NCI-H2081 treated with DMSO at 0.1 percent for 48 hours (cell line): ENCODE measurements around the gene RAVER2.
A peak's percentile ranks its signal among the peaks of the same experiment; 100 is the strongest.
"Not testable (repeated sequence)": the region's sequence is repeated elsewhere in the genome, so short reads cannot be mapped to it uniquely, and the experiment has no call there.

Experiments used
- DNase-seq: peaks from one replicate; lab custom pipeline; 2025; lab: John Stamatoyannopoulos, UW

The RAVER2 gene, protein sequence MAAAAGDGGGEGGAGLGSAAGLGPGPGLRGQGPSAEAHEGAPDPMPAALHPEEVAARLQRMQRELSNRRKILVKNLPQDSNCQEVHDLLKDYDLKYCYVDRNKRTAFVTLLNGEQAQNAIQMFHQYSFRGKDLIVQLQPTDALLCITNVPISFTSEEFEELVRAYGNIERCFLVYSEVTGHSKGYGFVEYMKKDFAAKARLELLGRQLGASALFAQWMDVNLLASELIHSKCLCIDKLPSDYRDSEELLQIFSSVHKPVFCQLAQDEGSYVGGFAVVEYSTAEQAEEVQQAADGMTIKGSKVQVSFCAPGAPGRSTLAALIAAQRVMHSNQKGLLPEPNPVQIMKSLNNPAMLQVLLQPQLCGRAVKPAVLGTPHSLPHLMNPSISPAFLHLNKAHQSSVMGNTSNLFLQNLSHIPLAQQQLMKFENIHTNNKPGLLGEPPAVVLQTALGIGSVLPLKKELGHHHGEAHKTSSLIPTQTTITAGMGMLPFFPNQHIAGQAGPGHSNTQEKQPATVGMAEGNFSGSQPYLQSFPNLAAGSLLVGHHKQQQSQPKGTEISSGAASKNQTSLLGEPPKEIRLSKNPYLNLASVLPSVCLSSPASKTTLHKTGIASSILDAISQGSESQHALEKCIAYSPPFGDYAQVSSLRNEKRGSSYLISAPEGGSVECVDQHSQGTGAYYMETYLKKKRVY

DNA sequence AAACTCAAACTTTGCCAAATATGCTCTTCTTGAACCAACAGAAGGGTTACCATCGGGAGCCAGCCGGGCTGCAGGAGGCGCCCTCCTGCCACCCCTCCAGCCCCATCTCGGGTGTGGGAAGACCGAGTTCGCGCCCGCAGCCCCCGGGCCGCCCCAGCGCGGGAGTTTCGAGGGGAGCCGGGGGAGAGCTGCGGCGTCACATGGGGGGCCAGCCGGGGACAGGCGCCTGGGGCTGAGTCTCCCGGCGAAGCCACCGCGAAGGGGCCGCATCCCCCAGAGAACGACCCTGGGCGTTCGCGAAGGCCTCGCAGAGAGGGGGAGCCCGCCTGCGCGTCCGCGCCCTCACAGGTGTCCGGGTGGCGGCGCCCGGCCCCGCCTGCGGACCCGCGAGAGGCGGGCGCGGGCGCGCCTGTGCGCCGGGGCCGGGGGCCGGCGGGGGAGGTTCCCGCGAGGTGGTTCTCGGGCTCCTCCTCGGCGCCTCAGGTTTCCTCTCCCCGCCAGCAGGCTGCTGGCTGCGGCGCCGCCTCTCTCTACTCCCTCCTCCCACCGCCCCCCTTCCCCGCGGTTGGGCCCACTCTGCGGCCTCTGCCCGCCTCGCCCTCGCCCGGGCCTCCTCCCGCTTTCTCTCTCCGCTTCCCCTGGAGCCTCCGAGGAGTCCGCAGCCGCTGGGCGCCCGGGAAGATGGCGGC, at the start of gene RAVER2:
Gene RAVER2, plus strand, starts transcription at position 584 of the 689 bp plus-strand sequence. Its CDS starts 98 bp downstream, at position 682.
- peak; percentile 55 for DNase-seq

DNA sequence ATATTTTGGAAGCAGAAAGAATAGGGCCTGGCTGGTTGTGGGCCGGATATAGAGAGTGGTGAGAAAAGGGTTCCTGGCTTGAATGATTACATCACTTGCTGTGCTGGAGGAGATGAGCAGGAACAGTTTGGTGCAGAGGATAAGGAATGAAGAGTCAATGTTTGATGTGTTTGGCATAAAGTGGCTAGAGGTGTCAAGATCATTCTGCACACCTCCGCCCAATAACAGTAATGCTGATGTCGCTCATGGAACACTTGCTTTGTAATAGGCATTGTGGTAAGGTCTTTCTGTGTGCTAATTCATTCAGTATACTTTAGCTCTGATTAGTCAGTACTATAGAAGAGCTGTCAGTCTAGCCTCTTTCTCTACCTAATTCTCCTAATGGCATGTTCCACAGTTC, 48.0 kb upstream of the RAVER2 start:
- no peak for DNase-seq

- no peak for DNase-seq
Measured at GRCh38 chr1:64699327-64699726, 45.5 kb upstream of the RAVER2 start.

- no peak for DNase-seq
Measured at GRCh38 chr1:64701071-64701470, 43.8 kb upstream of the RAVER2 start.

DNA sequence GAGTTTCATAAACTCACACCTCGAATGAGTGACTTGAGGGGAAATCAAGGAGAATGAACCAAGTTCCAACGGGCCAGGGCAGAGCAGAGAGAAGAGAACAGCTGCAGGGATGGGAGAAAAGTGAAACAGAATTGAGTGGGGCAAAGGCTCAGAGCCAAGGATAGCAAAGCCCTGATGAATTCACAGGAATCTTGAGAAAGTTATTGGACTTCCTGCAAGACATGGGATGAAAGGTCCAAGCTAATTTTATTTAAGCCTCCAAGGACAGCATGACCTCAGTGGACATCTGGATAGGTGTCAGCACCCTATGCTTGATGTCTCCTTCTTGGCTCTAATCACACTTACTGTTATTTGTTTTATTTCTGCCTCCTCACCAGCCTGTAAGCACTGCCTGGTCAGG, 43.0 kb upstream of the RAVER2 start:
- DNase-seq: no peak

- not testable (repeated sequence) for DNase-seq
Measured at GRCh38 chr1:64702670-64703069, 42.2 kb upstream of the RAVER2 start.

DNA sequence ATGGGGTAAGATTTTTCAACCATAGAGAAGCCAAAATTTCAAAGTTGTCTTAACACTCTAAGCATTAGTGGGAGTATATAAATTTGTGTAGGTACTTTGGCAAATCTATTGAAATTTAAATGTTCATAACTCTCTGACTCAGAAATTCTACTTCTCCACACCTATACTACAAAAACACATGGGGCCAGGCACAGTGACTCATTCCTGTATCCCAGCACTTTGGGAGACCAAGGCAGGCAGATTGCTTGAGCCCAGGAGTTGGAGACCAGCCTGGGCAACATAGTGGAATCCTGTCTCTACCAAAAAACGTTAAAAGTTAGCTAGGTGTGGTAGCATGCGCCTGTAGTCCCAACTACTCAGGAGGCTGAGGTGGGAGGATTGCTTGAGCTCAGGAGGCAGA, 41.3 kb upstream of the RAVER2 start:
- no peak for DNase-seq

DNA sequence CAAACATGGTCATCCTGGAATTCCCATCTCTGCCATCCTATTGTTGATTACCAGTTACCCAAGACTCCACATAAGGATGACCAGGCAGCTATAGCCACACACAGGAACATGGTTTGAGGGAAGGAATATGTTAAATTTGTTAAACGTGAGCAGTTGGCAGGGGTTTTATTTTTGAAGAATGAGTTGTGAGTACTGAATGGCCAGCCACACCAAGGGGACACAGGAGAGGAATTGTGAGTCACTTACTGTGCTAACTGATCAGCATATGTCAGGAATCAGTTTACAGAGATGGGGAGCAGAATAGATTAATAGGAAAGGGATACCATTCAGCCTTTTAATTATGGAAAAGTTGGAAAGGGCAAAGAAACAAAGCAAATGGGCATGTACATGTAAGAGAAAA, 39.3 kb upstream of the RAVER2 start:
- no peak for DNase-seq

DNA sequence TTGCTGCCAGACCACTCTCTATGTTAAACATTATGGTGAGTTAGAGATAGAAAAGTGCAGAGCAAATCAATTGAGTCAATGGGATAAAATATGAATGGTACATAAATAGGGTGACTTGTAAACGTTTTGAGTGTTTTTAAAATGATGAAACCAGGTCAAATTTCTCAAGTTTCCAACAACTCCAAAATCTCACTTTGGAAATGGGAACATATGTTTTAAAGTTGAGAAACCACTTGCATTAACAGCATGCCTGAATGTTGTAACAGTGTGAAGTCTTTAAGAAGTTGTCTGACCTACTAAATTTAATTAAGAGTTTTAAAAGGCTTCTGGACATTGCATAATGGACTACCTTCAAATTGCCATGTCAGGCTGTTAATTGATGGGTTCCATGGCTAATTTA, 33.6 kb upstream of the RAVER2 start:
- no peak for DNase-seq

DNA sequence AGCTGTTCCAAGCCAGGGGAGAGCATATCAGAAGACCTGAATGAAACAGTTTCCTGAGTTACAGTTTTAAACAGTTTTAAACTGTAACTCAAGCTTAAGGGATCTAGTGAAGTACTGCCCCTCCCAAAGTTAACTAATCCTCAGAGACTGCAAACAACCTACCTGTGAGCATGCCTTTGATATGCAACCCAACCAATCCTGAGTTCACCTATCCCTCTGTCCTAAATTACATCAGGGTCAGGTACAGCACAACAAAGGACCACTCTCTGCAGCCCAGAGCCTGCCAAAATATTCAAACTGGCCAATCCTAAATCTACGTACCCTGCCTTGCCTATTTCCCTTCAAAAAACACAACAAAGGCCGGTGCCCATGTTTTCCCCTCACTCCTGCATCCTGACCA, 32.8 kb upstream of the RAVER2 start:
- no peak for DNase-seq

DNA sequence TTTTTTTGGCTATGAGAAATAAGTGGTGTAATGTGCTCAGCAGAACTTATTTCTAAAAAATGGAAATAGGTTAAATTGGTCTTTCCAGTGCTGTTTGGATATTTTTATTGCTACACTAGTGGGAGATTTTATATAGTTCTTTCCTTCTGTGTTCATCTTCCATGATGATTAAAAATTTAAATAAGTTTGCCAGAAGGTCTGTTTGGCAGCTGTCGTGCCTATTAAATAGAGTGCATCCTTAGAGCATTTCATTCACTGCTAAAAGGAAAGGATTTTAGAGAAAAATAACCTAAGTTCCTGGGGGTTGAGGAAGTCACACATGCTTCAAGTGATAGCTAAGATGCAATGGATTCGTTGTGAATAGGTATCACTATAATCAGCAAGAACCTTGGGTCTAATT, 29.7 kb upstream of the RAVER2 start:
- DNase-seq: no peak

- DNase-seq: no peak
Measured at GRCh38 chr1:64721135-64721534, 23.7 kb upstream of the RAVER2 start.

GRCh38 chr1:64721576-64722145, 23.2 kb upstream of the RAVER2 start:
- no peak for DNase-seq

DNA sequence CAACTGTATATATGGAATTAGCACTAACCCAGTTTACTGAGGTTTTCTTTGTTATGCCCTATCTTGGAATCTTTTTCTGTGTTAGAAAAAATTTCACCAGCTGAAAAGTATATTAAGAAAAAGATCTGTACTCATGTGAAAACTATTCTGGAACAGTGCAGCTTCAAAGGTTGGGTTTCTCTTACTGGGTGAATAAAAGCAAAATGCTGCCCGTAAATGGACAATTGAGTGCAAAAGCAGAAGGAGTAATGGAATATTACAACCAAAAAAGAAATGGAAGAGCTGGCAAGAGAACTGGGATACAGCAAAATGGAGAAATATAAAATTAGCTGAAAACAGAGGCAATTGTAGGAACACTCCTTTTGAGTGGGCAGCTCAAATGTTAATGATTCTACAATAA, 17.0 kb upstream of the RAVER2 start:
- DNase-seq: no peak

DNA sequence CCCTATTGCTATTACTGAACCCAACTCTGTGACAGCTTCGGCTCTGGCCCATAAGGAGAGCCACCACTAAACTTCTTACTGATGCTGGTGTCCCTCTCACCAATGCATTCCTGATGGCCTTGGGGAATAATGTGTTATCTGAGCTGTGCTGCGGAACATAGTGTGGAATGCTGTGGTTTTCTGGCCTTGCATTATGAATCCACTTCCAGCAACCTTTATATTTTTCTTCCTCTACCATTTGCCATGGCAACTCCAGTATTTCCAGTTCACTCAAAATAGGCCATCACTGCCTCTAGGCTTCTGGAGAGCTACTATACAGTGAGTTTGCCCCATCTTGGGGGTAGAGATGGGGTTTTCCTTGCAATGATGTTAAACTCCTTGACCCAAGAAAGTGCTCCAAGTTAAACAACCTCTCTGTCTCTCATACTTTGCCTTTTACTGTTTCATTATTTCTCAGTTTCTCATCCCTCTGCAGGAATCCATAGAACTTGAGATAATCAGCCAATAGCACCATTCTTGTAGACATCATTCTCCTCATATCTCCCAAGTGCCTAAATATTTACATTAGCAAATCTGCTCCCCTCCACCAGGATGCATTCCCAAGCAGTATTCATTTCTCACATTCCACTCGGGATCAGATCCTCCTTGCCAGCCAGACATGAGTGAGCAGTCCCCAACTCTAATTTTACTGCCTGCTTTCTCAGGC, 11.1 kb upstream of the RAVER2 start:
- DNase-seq: no peak

- DNase-seq: no peak
Measured at GRCh38 chr1:64734287-64734652, 10.6 kb upstream of the RAVER2 start.

- DNase-seq: not testable (repeated sequence)
Measured at GRCh38 chr1:64740687-64741086, 4.2 kb upstream of the RAVER2 start.

- DNase-seq: no peak
Measured at GRCh38 chr1:64743954-64744491, 852 bp upstream of the RAVER2 start.

DNA sequence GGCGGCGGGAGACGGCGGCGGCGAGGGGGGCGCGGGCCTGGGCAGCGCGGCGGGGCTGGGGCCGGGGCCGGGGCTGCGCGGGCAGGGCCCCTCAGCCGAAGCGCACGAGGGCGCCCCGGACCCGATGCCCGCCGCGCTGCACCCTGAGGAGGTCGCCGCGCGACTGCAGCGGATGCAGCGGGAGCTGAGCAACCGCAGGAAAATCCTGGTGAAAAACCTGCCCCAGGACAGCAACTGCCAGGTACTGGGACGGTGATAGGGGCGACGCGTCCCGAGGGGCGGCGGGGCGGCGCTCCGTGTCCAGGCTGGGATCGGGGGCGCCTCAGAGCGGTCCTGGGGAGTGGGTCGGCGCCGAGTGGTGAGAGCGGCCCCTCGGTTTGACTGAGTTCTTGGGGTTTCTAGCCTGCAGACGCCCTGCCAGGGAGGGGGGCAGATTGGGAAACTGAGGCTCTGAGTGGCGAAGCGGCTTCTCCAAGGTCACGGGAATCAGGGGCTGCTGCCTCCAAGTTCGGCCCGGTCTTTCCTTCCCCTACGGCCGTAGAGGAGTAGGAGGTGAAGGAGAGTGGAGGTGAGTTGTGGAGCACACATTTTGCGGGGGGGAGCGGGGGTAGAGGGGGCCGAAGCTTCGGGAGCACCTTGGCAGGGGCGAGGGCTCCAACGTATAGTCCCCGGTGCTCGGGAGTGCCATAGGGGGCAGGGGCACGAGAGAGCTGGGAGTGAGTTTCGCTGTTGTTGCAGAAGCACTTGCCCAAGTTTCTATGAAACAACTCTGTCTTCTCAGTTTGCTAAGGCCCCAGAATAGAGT, 508 bp downstream of the RAVER2 start:
- no peak for DNase-seq

DNA sequence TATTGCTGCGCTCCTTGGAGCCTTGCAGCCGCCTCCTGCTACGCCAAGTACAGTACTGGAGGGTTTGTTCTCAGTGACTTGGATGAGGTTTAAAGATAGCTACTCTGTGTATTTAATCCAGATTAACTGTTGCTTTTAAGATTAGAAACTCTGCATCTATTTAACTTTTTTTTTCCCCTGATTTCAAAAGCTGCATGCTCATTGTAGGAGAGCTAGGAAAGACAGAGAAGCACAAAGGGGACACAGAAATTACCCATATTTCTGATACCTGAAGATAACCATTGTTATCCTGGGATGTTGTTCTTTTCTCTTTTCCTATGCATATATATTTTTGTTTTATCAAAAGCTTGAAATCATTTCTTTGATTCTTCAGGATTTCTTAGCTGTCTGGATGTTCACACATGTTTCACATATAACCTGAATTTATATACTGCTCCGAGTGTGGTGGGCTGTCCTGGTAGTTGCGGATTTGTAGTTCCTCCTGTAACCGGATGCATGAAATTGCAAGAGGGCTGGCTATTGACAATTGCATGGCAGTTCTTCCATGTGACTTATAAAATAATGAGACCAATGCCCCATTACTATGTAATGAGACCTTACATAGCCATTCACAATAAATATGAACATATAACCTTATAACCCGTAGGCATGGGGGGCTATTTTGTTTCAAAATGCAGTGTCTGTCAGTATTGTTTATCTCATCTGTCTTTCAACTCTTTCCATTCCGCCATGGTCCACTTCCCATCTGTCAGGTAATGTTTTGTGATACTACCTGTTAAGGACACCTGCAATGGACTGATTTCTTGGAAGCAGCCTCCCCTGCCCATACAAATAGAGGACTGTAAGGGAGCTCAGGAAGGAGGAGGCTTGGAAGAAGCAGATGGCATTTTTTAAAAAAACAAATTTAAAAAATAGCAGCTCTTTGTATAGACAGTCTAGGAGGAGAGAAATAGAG, 1.4 kb downstream of the RAVER2 start:
- DNase-seq: no peak
